PC-3 (cell line): Measurements from ENCODE around the gene NKX6-1. TPM values are rescaled to one million over a fixed set of nuclear protein-coding genes. Genes with fewer than 3 reads are reported as not detected.

ENCODE experiments used
- ATAC-seq: fragments of 200-7000 bp; cut with Tn5 transposase; 2 replicates; pipeline ENCODE4 v1.9.1; 2020; ENCODE audit warnings: mild to moderate bottlenecking, moderate library complexity
- BruUV-seq: library from RNA; stranded (reverse); fragments of 400-500 nt; replicated peaks from 2 replicates; lab custom pipeline; 2021; lab: Mats Ljungman, UMichigan
- CTCF ChIA-PET: fragments of 300-600 bp; sonication (Branson Sonifier 250); formaldehyde crosslinking; loops from one replicate; lab custom pipeline; 2022; ENCODE audit warnings: antibody characterized with exemption; lab: Charles Lee
- POLR2A ChIA-PET: fragments of 300-600 bp; sonication (Branson Sonifier 250); formaldehyde crosslinking; loops from one replicate; lab custom pipeline; 2022; ENCODE audit warnings: antibody characterized with exemption; ENCODE audit not compliant: unreplicated experiment; lab: Charles Lee
- DNase-seq: peaks from one replicate; pipeline ENCODE4 v3.0.0-alpha.2; 2015
- H2AFZ ChIP-seq: fragments of 300-600 bp; sonication (generic); 2 replicates; pipeline ENCODE4 v1.6.0; 2016; ENCODE audit warnings: antibody characterized with exemption, low read length
- H3F3A ChIP-seq: fragments of 300-600 bp; sonication (generic); one replicate; pipeline ENCODE4 v1.6.0; 2017; ENCODE audit warnings: antibody characterized with exemption, low read length, control low read depth, mild to moderate bottlenecking; ENCODE audit not compliant: unreplicated experiment
- H3K27ac ChIP-seq: fragments of 300-600 bp; sonication (generic); 2 replicates; pipeline ENCODE4 v1.5.1; 2016; ENCODE audit warnings: mild to moderate bottlenecking, low read length
- H3K27me3 ChIP-seq: fragments of 300-600 bp; sonication (generic); 2 replicates; pipeline ENCODE4 v1.6.1; 2016; ENCODE audit warnings: low read length, mixed read lengths
- H3K36me3 ChIP-seq: fragments of 300-600 bp; sonication (generic); 2 replicates; pipeline ENCODE4 v1.6.1; 2016; ENCODE audit warnings: low read depth, mixed run types, low read length, mixed read lengths
- H3K4me1 ChIP-seq: fragments of 300-600 bp; sonication (generic); 2 replicates; pipeline ENCODE4 v1.5.1; 2016; ENCODE audit warnings: low read length; ENCODE audit not compliant: insufficient read depth
- H3K4me2 ChIP-seq: fragments of 300-600 bp; sonication (generic); 2 replicates; pipeline ENCODE4 v1.6.0; 2016; ENCODE audit warnings: low read length
- H3K4me3 ChIP-seq: fragments of 300-600 bp; sonication (generic); 2 replicates; pipeline ENCODE4 v1.5.1; 2016; ENCODE audit warnings: mild to moderate bottlenecking, low read length, mixed read lengths
- H3K79me2 ChIP-seq: fragments of 300-600 bp; sonication (generic); 2 replicates; pipeline ENCODE4 v1.6.1; 2017; ENCODE audit warnings: low read length, mixed read lengths
- H3K9ac ChIP-seq: fragments of 300-600 bp; sonication (generic); 2 replicates; pipeline ENCODE4 v1.6.0; 2016; ENCODE audit warnings: mild to moderate bottlenecking, low read length
- H3K9me2 ChIP-seq: fragments of 300-600 bp; sonication (generic); replicated peaks from 2 replicates; pipeline ENCODE4 v1.6.1; 2016; ENCODE audit warnings: mixed run types, low read length, mixed read lengths
- H3K9me3 ChIP-seq: fragments of 300-600 bp; sonication (generic); 2 replicates; pipeline ENCODE4 v1.6.1; 2016; ENCODE audit warnings: low read length, mixed read lengths
- H4K20me1 ChIP-seq: fragments of 300-600 bp; sonication (generic); 2 replicates; pipeline ENCODE4 v1.6.1; 2016; ENCODE audit warnings: low read length, mixed read lengths
- EZH2 ChIP-seq: fragments of 300-600 bp; sonication (generic); IDR thresholded peaks from one replicate; pipeline ENCODE4 v1.6.1; 2017; ENCODE audit warnings: antibody characterized with exemption, mild to moderate bottlenecking, low read length; ENCODE audit not compliant: unreplicated experiment
- EZH2phosphoT487 ChIP-seq: fragments of 300-600 bp; sonication (generic); IDR thresholded peaks from 2 replicates; pipeline ENCODE4 v1.6.1; 2018; ENCODE audit warnings: mild to moderate bottlenecking, antibody characterized with exemption, low read length, borderline replicate concordance
- intact Hi-C: fragments of 100-400 bp; cut with micrococcal nuclease; formaldehyde crosslinking; loops from 2 replicates; pipeline ENCODE4 v1.9.0; 2023
- total RNA-seq: library from RNA; depleted of rRNA; stranded (reverse); fragments of >200 nt; gene quantifications from 2 replicates; pipeline ENCODE4 v1.2.3, GENCODE V29; 2014
- TF ChIP-seq, protein P1 (sequence below): fragments of 300-600 bp; sonication (generic); conservative IDR thresholded peaks from 2 replicates; pipeline ENCODE4 v1.5.1; 2017; ENCODE audit warnings: antibody characterized with exemption, low read depth, mild to moderate bottlenecking, low read length

NKX6-1 gene
- total RNA-seq, 1 experiment from 2014 or later = 0.62 TPM

GRCh38 chr4:84498203-84498934 is 723 bp downstream of the NKX6-1 start:
- ChIA-PET POLR2A (no interaction called here), CTCF (no interaction called here)
- Histone ChIP-seq H3K4me1 (no peaks in the 10 kb centered on the region), H4K20me1 (no peaks in the 10 kb centered on the region), H3K4me2 (peak overlapping the region; percentile 99), H3K79me2 (no peaks in the 10 kb centered on the region), H3K27ac (no peak overlapping the region), H3K9ac (peak overlapping the region; percentile 35; the same call in 1 of the 2 replicates), H3K9me2 (no peaks in the 10 kb centered on the region), H3K27me3 (no peaks in the 10 kb centered on the region), H3F3A (no peaks in the 10 kb centered on the region), H3K4me3 (peak overlapping the region; percentile 90), H2AFZ (peak overlapping the region; percentile 99), H3K9me3 (no peaks in the 10 kb centered on the region), H3K36me3 (no peaks in the 10 kb centered on the region)
- intact Hi-C loops = no loop called here
- BruUV-seq = TSS peak; percentile 49
- ATAC-seq (peak; percentile 36), DNase-seq (peak; percentile 36)
- TF ChIP-seq EZH2 (no peak), EZH2phosphoT487 (no peak)
- TF ChIP-seq, protein P1, sequence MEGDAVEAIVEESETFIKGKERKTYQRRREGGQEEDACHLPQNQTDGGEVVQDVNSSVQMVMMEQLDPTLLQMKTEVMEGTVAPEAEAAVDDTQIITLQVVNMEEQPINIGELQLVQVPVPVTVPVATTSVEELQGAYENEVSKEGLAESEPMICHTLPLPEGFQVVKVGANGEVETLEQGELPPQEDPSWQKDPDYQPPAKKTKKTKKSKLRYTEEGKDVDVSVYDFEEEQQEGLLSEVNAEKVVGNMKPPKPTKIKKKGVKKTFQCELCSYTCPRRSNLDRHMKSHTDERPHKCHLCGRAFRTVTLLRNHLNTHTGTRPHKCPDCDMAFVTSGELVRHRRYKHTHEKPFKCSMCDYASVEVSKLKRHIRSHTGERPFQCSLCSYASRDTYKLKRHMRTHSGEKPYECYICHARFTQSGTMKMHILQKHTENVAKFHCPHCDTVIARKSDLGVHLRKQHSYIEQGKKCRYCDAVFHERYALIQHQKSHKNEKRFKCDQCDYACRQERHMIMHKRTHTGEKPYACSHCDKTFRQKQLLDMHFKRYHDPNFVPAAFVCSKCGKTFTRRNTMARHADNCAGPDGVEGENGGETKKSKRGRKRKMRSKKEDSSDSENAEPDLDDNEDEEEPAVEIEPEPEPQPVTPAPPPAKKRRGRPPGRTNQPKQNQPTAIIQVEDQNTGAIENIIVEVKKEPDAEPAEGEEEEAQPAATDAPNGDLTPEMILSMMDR = no peak

GRCh38 chr4:84497504-84498202 is 1.4 kb downstream of the NKX6-1 start:
- Histone ChIP-seq H3K79me2 (no peaks in the 10 kb centered on the region), H3K36me3 (no peaks in the 10 kb centered on the region), H3K9me2 (no peaks in the 10 kb centered on the region), H3K27me3 (no peaks in the 10 kb centered on the region), H3K4me3 (peak overlapping the region; percentile 90), H3F3A (no peaks in the 10 kb centered on the region), H3K9me3 (no peaks in the 10 kb centered on the region), H2AFZ (peak overlapping the region; percentile 99), H3K4me1 (no peaks in the 10 kb centered on the region), H4K20me1 (no peaks in the 10 kb centered on the region), H3K9ac (no peak overlapping the region; the same call in 1 of the 2 replicates), H3K4me2 (peak overlapping the region; percentile 99), H3K27ac (no peak overlapping the region)
- POLR2A ChIA-PET = no interaction called here
- no peak for DNase-seq
- BruUV-seq = no TSS peak
- TF ChIP-seq, protein P1 = no peak
- no peak for TF ChIP-seq EZH2phosphoT487
- TF ChIP-seq EZH2 = no peak
- ATAC-seq = no peak; the same call in 1 of the 2 replicates
- intact Hi-C loops = no loop called here
- CTCF ChIA-PET = no interaction called here
